ENCODE measurements around the gene SNTB2.

The SNTB2 gene

DNA sequence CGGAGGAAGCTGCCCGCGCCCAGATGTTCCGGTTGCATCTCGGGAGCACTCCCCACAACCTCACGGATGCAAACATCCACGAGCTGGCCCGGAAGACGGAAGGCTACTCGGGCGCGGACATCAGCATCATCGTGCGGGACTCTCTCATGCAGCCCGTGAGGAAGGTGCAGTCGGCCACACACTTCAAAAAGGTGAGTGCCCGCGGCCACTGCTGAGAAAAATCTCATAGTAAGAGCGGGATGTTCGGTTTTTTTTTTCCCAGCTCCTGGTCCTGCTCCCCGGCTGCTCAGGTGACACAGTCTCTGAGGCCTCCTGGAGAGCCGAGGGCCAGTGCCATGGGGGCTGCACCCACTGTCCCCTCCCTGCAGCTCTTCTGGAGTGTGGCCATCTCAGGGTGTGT, 134.1 kb downstream of the SNTB2 start:
- no peak for DNase-seq

DNA sequence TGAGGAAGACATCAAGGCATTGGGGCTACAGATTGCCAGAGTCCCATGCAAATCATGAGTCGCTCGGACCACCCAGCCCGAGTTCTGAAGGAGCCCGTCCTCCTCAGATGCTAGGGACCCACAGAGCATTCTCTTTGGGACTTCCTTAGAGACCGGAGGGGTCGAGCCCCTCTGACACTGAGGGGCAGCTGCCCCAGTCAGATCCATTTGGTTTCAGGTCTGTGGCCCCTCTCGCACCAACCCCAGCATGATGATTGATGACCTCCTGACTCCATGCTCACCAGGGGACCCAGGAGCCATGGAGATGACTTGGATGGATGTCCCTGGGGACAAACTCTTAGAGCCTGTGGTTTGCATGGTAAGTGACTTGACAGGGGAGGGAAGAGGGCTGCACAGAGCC, 135.4 kb downstream of the SNTB2 start:
- no peak for DNase-seq

GRCh38 chr16:69323415-69323814, 136.5 kb downstream of the SNTB2 start:
- DNase-seq, result no peak

DNA sequence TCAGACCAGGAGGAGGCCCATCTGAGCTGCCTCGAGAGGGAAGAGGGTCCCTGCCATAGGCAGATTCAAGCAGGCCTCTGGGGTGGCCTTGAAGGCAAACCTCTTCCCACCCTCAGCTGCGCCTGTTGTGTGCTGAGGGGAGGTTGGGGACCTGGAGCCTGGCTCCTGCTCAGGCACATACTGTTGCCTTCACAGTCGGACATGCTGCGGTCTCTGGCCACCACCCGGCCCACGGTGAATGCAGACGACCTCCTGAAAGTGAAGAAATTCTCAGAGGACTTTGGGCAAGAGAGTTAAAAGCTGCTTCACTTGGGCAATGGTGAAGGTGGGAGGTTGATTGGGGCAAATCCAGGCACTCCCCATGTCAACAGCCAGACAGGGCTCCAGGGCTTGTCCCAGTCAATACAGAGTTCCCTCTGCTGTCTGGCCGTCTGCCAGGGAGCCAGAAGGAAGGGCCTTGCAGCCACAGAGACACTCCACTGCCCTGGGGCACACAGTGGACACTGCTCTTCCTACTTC, 137.1 kb downstream of the SNTB2 start:
- DNase-seq, result no peak

DNA sequence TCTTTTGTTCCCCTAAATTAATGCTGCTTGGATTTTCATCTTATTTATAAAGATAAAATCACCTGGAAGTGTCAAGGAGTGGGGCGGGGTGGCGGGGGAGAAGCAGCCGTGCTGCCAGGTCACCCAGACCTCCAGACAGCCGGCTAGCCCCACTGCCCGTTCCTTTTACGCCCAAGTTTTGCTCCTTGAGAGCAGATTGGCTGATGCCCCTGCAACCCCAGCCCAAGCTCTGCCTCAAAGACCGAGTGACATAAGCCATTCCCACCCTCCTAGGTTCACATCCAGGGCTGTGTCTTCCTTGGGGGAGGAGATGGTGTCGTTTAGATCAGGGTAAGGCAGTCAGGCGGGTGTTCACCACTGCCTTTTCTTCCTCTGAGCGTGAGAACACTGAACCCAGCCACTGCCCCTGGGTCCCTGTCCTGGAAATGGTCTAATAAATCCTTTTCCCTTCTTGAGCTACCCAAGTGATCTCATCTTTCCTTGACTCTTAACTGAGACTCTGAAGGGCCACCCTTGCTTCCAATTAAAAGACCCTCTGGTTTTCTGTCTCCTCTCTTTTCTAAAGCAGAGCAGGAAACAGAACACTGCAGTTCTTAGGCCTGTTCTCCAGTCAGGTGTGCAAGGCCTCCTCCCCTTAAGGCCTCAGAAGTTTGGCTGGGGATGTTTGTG, 137.8 kb downstream of the SNTB2 start:
- DNase-seq, result no peak

GRCh38 chr16:69325784-69326171, 138.8 kb downstream of the SNTB2 start:
- no peak for DNase-seq

- no peak for DNase-seq
Measured at GRCh38 chr16:69326172-69326873, 139.4 kb downstream of the SNTB2 start.

DNA sequence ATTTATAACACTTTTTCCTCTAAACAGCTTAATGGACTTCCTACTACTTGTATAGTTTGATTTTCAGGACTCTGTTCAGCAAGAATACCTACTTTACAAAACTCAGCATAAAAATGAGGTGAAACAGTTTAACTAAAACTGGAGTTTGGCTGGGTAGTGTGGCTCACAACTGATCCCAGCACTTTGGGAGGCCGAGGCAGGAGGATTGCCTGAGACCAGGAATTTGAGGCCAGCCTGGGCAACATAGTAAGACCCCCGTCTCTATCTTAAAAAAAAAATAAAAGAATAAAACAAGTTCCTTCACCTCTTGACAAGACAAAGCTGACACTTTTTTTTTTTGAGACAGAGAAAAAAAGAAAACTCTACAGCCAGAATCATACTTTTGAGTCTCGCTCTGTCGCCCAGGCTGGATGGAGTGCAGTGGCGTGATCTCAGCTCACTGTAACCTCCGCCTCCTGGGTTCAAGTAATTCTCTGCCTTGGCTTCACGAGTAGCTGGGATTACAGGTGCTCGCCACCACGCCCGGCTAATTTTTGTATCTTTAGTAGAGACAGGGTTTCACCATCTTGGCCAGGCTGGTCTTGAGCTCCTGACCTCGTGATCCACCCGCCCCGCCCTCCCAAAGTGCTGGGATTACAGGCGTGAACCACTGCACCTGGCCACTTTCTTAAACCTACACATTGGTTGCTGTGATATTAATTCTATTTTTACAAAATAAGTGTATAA, 140.8 kb downstream of the SNTB2 start:
- DNase-seq, result no peak

GRCh38 chr16:69328854-69329316, 141.9 kb downstream of the SNTB2 start:
- DNase-seq, result no peak

DNA sequence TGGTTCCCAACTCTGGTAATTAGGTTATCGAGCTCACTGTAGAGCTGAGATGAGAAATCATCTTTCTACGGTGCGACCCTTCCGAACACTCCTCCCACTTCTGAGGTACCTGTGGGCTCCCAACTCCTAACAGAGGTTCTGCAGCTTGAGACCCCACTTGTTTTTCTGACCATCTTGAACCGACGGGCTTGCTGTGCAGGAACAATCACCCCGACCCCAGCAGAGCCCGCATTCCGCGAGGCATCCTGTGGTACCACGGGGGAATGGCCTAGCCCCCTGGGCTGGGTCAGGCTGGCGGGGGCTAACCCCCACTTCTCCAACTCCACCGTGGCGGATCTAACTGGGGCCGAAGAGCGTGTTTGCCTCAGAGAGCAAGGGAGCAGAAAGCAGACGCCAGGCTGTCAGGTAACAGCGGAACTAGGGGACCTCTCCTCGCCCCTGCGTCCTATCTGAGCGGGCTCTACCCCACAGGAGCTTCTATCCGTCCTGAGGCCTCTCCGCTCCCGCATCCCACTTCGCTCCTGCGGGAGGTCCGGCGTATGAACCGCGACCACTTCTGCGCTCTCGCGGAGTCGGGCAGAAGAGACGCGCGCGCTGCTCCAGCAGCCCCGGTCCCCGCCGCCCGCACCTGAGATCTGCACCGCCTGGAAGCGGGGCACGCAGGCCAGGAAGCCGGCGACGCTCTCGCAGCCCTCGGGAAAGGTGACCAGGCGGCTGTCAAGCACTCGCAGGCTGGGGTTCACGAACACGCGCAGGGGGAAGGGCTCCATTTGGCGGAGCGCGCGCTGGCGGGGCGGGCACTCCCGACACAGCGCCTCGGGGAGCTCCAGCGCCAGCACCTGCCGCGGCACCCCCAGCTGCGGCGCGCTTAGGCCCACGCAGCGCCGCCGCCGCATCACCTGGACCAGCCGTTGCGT, 142.7 kb downstream of the SNTB2 start:
- DNase-seq, result peak in 1 of 4 experiments; percentile 55

- DNase-seq, result peak; percentile 34 to 73 (median 62)
Measured at GRCh38 chr16:69330286-69331109, 143.5 kb downstream of the SNTB2 start, which contains the start of gene PDF. Gene PDF, minus strand, starts transcription at chr16:69330588. Its CDS starts 18 bp downstream, at chr16:69330570.

GRCh38 chr16:69334696-69335095, 147.7 kb downstream of the SNTB2 start:
- no peak for DNase-seq

- DNase-seq, result no peak
Measured at GRCh38 chr16:69338557-69339288, 151.8 kb downstream of the SNTB2 start.

DNA sequence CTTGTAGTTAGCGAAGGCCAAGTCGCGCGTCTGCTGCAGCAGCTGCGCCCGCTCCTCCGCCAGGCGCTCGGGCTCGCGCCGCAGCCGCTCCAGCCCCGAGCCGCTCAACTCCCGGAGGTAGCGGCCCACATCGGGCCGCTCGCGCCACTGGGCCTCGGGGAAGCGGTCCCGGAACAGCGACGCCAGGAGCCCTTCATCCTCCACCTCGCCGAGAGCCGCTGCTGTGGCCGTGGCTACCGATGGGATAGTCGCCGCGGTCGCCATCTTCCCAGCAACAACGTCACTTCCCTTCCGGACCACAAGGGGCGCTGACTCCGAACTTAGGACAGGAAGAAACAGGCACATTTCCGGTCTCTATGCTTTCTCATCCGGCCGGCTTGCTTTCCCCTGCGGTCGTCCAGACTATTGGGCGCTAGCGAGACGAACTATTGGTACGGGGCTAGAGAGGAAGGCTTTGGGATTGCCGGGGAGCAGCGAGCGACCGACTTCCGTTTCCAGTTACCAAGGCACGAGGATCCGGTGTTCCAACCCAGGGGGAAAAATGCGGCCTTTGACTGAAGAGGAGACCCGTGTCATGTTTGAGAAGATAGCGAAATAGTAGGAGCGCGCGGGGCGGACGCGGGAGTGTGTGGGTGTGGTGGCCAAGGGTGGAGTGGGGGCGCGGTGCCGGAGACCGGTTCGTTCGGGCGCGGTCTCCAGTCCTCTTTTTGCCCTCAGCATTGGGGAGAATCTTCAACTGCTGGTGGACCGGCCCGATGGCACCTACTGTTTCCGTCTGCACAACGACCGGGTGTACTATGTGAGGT, 152.5 kb downstream of the SNTB2 start, which contains the start of the genes COG8 and NIP7:
COG8 (minus strand) TSS at position 276 of the 806 bp plus-strand sequence; CDS start at position 264, 12 bp downstream.
NIP7 (plus strand) TSS at position 484 of the 806 bp plus-strand sequence; CDS start at position 542, 58 bp downstream.
- peak; percentile 63 to 85 (median 81) for DNase-seq

DNA sequence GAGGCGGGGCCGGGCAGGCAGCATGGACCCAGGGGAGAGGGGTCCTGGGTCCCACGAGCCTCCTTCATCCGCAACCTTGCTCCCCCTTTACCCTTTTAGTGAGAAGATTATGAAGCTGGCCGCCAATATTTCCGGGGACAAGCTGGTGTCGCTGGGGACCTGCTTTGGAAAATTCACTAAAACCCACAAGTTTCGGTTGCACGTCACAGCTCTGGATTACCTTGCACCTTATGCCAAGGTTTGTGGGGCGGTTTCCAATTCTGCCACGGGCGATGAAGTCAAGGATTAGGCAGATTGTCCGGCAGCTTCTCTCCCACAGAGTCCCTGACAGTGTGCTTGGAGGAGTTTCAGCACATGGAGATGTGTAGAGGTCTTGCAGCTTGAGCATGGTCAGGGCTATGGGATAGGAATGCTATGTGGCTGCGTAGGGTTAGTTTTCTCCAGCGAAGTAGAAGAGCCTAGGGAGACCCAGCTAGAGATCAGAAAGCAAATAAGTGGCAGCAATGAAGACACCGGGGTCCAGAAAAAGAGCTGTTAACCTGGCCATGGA, 153.2 kb downstream of the SNTB2 start:
- DNase-seq, result no peak

DNA sequence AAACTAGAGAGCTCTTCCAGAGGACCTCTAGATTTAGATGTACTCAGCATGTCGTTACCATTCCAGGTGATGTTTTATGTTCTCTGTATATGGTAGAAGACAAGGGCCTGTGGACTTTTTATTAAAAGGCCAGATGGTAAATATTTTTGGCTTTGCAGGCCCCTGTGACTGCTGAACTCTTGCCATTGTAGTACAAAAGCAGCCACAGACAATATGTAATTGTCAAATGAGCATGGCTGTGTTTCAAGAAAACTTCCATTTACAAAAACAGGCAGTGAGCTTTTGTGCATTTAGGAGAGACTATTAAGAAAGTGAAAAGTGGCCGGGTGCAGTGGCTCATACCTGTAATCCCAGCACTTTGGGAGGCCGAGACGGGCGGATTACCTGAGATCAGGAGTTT, 157.2 kb downstream of the SNTB2 start:
- DNase-seq, result no peak

GRCh38 chr16:69345923-69346322, 159.0 kb downstream of the SNTB2 start:
- no peak for DNase-seq

DNA sequence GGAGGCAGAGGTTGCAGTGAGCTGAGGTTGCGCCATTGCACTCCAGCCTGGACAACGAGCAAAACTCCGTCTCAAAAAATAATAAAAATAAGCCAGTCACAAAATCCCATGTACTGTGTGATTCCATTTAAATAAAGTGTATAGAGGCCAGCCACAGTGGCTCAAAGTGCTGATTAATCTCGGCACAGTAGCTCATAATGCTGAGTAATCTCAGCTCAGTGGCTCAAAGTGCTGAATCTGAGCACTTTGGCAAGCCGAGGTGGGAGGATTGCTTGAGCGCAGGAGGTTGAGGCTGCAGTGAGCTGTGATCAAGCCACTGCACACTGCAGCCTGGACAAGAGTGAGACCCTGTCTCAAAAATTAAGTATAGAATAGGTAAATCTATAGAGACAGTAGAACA, 159.7 kb downstream of the SNTB2 start:
- DNase-seq, result no peak

- no peak for DNase-seq
Measured at GRCh38 chr16:69348222-69348621, 161.3 kb downstream of the SNTB2 start.

All from activated naive CD4-positive, alpha-beta T cell (primary cell).